Measurements from ENCODE around the gene DSTYK.
A peak's percentile ranks its signal among the peaks of the same experiment; 100 is the strongest.

The DSTYK gene

GRCh38 chr1:205208811-205209210 is 2.7 kb downstream of the DSTYK start:
- no peak for TF ChIP-seq EZH2phosphoT487 (IDR thresholded peaks at IDR 0.05; ENCODE audit: borderline replicate concordance)
- no peak for TF ChIP-seq CTCF (conservative IDR thresholded peaks at IDR 0.05; ENCODE audit: low read length)

GRCh38 chr1:205205055-205205454 is 6.4 kb downstream of the DSTYK start:
- TF ChIP-seq CTCF (conservative IDR thresholded peaks at IDR 0.05; ENCODE audit: low read length) (no peak), EZH2phosphoT487 (IDR thresholded peaks at IDR 0.05; ENCODE audit: borderline replicate concordance) (no peak)
- Histone ChIP-seq H3K9me2 (replicated peaks; ENCODE audit: low read depth, low read length) (no peaks in the 10 kb centered on the region), H2AFZ (ENCODE audit: low read length) (no peak overlapping the region), H3K4me2 (ENCODE audit: low read depth, low read length, poor library complexity, severe bottlenecking) (no peak overlapping the region), H3F3A (ENCODE audit: low read depth) (no peaks in the 10 kb centered on the region; the same call in 1 of the 2 replicates), H3K4me1 (ENCODE audit: insufficient read depth, low read length, poor library complexity, severe bottlenecking) (peaks cover 25% of the 10 kb centered on the region), H3K79me2 (ENCODE audit: insufficient read depth, low read length) (peaks cover 67% of the 10 kb centered on the region), H3K4me3 (ENCODE audit: low read length, poor library complexity, severe bottlenecking) (no peak overlapping the region), H3K9ac (ENCODE audit: low read depth, low read length, poor library complexity, severe bottlenecking) (no peak overlapping the region), H3K27me3 (ENCODE audit: insufficient read depth, low read length, poor library complexity, severe bottlenecking) (no peaks in the 10 kb centered on the region), H3K9me3 (ENCODE audit: insufficient read depth, low read depth, low read length) (no peaks in the 10 kb centered on the region), H4K20me1 (ENCODE audit: insufficient read depth, low read length, poor library complexity, severe bottlenecking) (peaks cover 14% of the 10 kb centered on the region), H3K36me3 (ENCODE audit: insufficient read depth, low read length) (no peaks in the 10 kb centered on the region)

More at GRCh38 chr1:205208811-205209210, 2.7 kb downstream of the DSTYK start:
- Histone ChIP-seq H2AFZ (ENCODE audit: low read length) (no peak overlapping the region), H3K9me3 (ENCODE audit: insufficient read depth, low read depth, low read length) (no peaks in the 10 kb centered on the region), H3K9ac (ENCODE audit: low read depth, low read length, poor library complexity, severe bottlenecking) (no peak overlapping the region), H3K27me3 (ENCODE audit: insufficient read depth, low read length, poor library complexity, severe bottlenecking) (no peaks in the 10 kb centered on the region), H4K20me1 (ENCODE audit: insufficient read depth, low read length, poor library complexity, severe bottlenecking) (peaks cover 14% of the 10 kb centered on the region), H3F3A (ENCODE audit: low read depth) (no peaks in the 10 kb centered on the region), H3K4me2 (ENCODE audit: low read depth, low read length, poor library complexity, severe bottlenecking) (peak overlapping the region; percentile 86), H3K4me1 (ENCODE audit: insufficient read depth, low read length, poor library complexity, severe bottlenecking) (peaks cover 30% of the 10 kb centered on the region), H3K36me3 (ENCODE audit: insufficient read depth, low read length) (no peaks in the 10 kb centered on the region), H3K79me2 (ENCODE audit: insufficient read depth, low read length) (peaks cover 54% of the 10 kb centered on the region), H3K4me3 (ENCODE audit: low read length, poor library complexity, severe bottlenecking) (peak overlapping the region; percentile 1), H3K9me2 (replicated peaks; ENCODE audit: low read depth, low read length) (no peaks in the 10 kb centered on the region)

- Histone ChIP-seq H3K4me2 (ENCODE audit: low read depth, low read length, poor library complexity, severe bottlenecking) (peak overlapping the region; percentile 40), H3K9me2 (replicated peaks; ENCODE audit: low read depth, low read length) (no peaks in the 10 kb centered on the region), H3K79me2 (ENCODE audit: insufficient read depth, low read length) (peaks cover 62% of the 10 kb centered on the region), H4K20me1 (ENCODE audit: insufficient read depth, low read length, poor library complexity, severe bottlenecking) (peaks cover 14% of the 10 kb centered on the region), H3K9me3 (ENCODE audit: insufficient read depth, low read depth, low read length) (no peaks in the 10 kb centered on the region), H3F3A (ENCODE audit: low read depth) (no peaks in the 10 kb centered on the region; the same call in 1 of the 2 replicates), H3K9ac (ENCODE audit: low read depth, low read length, poor library complexity, severe bottlenecking) (no peak overlapping the region), H3K4me1 (ENCODE audit: insufficient read depth, low read length, poor library complexity, severe bottlenecking) (peaks cover 29% of the 10 kb centered on the region), H3K27me3 (ENCODE audit: insufficient read depth, low read length, poor library complexity, severe bottlenecking) (no peaks in the 10 kb centered on the region), H3K36me3 (ENCODE audit: insufficient read depth, low read length) (no peaks in the 10 kb centered on the region), H3K4me3 (ENCODE audit: low read length, poor library complexity, severe bottlenecking) (no peak overlapping the region), H2AFZ (ENCODE audit: low read length) (no peak overlapping the region)
- TF ChIP-seq CTCF (conservative IDR thresholded peaks at IDR 0.05; ENCODE audit: low read length) (no peak), EZH2phosphoT487 (IDR thresholded peaks at IDR 0.05; ENCODE audit: borderline replicate concordance) (no peak)
Measured at GRCh38 chr1:205204552-205204951, 7.0 kb downstream of the DSTYK start.
